Hepatocyte (in vitro differentiated cells): ENCODE data around the gene MAB21L1.

ENCODE experiments used
- EZH2 ChIP-seq: fragments of 200-600 bp; sonication (generic); IDR thresholded peaks from 2 replicates; pipeline ENCODE4 v1.6.1; 2016; ENCODE audit warnings: antibody characterized with exemption, mild to moderate bottlenecking, borderline replicate concordance
- EZH2phosphoT487 ChIP-seq: fragments of 200-600 bp; sonication (generic); IDR thresholded peaks from one replicate; pipeline ENCODE4 v1.6.1; 2018; ENCODE audit warnings: antibody characterized with exemption, mild to moderate bottlenecking, low read depth, moderate library complexity; ENCODE audit not compliant: unreplicated experiment, severe bottlenecking
- TF ChIP-seq, protein P1 (sequence below): fragments of 200-600 bp; sonication (generic); IDR thresholded peaks from 2 replicates; pipeline ENCODE4 v1.5.1; 2016; ENCODE audit warnings: antibody characterized with exemption, mild to moderate bottlenecking; ENCODE audit not compliant: poor library complexity

DNA sequence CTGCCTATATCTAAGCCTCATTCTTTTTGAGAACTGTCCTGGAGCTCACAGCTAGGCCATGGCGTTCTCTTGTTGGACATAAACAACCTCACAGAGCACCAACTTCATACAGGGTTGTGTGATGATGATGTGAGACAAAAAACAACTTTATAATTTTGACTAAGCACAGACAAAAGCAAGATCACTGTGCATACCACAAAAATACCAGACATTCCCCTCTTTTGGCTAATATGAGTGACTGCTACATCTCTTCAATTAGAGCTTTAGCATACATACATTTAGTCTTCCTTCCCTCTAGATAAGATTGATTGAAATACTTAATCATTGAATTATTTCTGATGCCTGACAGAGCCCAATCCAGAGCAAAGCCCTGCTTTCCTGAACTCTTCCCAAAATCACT is 8.3 kb downstream of the MAB21L1 start:
- TF ChIP-seq, protein P1, sequence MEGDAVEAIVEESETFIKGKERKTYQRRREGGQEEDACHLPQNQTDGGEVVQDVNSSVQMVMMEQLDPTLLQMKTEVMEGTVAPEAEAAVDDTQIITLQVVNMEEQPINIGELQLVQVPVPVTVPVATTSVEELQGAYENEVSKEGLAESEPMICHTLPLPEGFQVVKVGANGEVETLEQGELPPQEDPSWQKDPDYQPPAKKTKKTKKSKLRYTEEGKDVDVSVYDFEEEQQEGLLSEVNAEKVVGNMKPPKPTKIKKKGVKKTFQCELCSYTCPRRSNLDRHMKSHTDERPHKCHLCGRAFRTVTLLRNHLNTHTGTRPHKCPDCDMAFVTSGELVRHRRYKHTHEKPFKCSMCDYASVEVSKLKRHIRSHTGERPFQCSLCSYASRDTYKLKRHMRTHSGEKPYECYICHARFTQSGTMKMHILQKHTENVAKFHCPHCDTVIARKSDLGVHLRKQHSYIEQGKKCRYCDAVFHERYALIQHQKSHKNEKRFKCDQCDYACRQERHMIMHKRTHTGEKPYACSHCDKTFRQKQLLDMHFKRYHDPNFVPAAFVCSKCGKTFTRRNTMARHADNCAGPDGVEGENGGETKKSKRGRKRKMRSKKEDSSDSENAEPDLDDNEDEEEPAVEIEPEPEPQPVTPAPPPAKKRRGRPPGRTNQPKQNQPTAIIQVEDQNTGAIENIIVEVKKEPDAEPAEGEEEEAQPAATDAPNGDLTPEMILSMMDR = no peak
- TF ChIP-seq EZH2phosphoT487 (no peak), EZH2 (no peak)
